ENCODE measurements around the gene MIS18BP1. TPM values are rescaled to one million over a fixed set of nuclear protein-coding genes. Genes with fewer than 3 reads are reported as not detected.

The MIS18BP1 gene
- total RNA-seq, 4 donors from 2014 or later: 15.3 to 32.2 (median 17.5) TPM

GRCh38 chr14:45212231-45212630 is 40.8 kb downstream of the MIS18BP1 start:
- no peak for ATAC-seq
- H3K4me1 ChIP-seq: no peaks in the 10 kb centered on the region
- no peak for TF ChIP-seq POLR2A (IDR thresholded peaks at IDR 0.05)
- no peak for TF ChIP-seq CTCF (IDR thresholded peaks at IDR 0.05)
- no peak for TF ChIP-seq EP300 (IDR thresholded peaks at IDR 0.05)
- no peak for TF ChIP-seq POLR2AphosphoS5 (IDR thresholded peaks at IDR 0.05)
- no peak overlapping the region for H3K4me3 ChIP-seq
- no peaks in the 10 kb centered on the region for H3K9me3 ChIP-seq
- 90% methylated on average over 3 of the region's 3 CpGs; no CpG with 5 or more reads in 1 of the 2 donors for WGBS, 2 donors (ENCODE audit: low coverage in 1 of 2)
- no peaks in the 10 kb centered on the region for H3K27me3 ChIP-seq
- peaks cover 0 to 89% of the 10 kb centered on the region in 2 donors for H3K36me3 ChIP-seq
- H3K27ac ChIP-seq: no peak overlapping the region

- no peaks in the 10 kb centered on the region for H3K4me1 ChIP-seq
- ATAC-seq: no peak
- WGBS, 2 donors (ENCODE audit: low coverage in 1 of 2): 75 to 89% methylated on average over 1 of the region's 1 CpG
- no peak overlapping the region for H3K27ac ChIP-seq
- no peaks in the 10 kb centered on the region for H3K27me3 ChIP-seq
- H3K4me3 ChIP-seq: no peak overlapping the region
- H3K9me3 ChIP-seq: no peaks in the 10 kb centered on the region
- no peak for TF ChIP-seq POLR2AphosphoS5 (IDR thresholded peaks at IDR 0.05)
- TF ChIP-seq POLR2A (IDR thresholded peaks at IDR 0.05): no peak
- no peak for TF ChIP-seq EP300 (IDR thresholded peaks at IDR 0.05)
- TF ChIP-seq CTCF (IDR thresholded peaks at IDR 0.05): no peak
- peaks cover 0 to 89% of the 10 kb centered on the region in 2 donors for H3K36me3 ChIP-seq
These were observed 41.7 kb downstream of the MIS18BP1 start for GRCh38 chr14:45211295-45211694.

- H3K27ac ChIP-seq: no peak overlapping the region
- peaks cover 0 to 88% of the 10 kb centered on the region in 2 donors for H3K36me3 ChIP-seq
These were observed 42.8 kb downstream of the MIS18BP1 start for GRCh38 chr14:45210159-45210558.

GRCh38 chr14:45204241-45204640 is 48.8 kb downstream of the MIS18BP1 start:
- Histone ChIP-seq H3K4me1 (no peaks in the 10 kb centered on the region), H3K27ac (no peak overlapping the region), H3K27me3 (no peaks in the 10 kb centered on the region), H3K9me3 (no peaks in the 10 kb centered on the region), H3K36me3 (peaks cover 0 to 57% of the 10 kb centered on the region in 2 donors), H3K4me3 (no peak overlapping the region)
- TF ChIP-seq POLR2AphosphoS5 (IDR thresholded peaks at IDR 0.05) (no peak), EP300 (IDR thresholded peaks at IDR 0.05) (no peak), POLR2A (IDR thresholded peaks at IDR 0.05) (no peak), CTCF (IDR thresholded peaks at IDR 0.05) (no peak)
- ATAC-seq: no peak

More at GRCh38 chr14:45210159-45210558, 42.8 kb downstream of the MIS18BP1 start:
- Histone ChIP-seq H3K4me1 (no peaks in the 10 kb centered on the region), H3K27me3 (no peaks in the 10 kb centered on the region), H3K4me3 (no peak overlapping the region), H3K9me3 (no peaks in the 10 kb centered on the region)
- no peak for ATAC-seq
- WGBS, 2 donors (ENCODE audit: low coverage in 1 of 2): 100% methylated on average over 1 of the region's 1 CpG
- TF ChIP-seq CTCF (IDR thresholded peaks at IDR 0.05) (no peak), POLR2AphosphoS5 (IDR thresholded peaks at IDR 0.05) (no peak), POLR2A (IDR thresholded peaks at IDR 0.05) (no peak), EP300 (IDR thresholded peaks at IDR 0.05) (no peak)

- Histone ChIP-seq H3K4me3 (no peak overlapping the region), H3K27ac (no peak overlapping the region), H3K27me3 (no peaks in the 10 kb centered on the region), H3K36me3 (peaks cover 0 to 40% of the 10 kb centered on the region in 2 donors), H3K4me1 (peaks cover 0 to 11% (median 0%) of the 10 kb centered on the region in 3 donors), H3K9me3 (no peaks in the 10 kb centered on the region)
- WGBS, 2 donors (ENCODE audit: low coverage in 1 of 2): 64 to 67% methylated on average over 1 of the region's 1 CpG
- no peak for TF ChIP-seq EP300 (IDR thresholded peaks at IDR 0.05)
- TF ChIP-seq POLR2AphosphoS5 (IDR thresholded peaks at IDR 0.05): no peak
- TF ChIP-seq CTCF (IDR thresholded peaks at IDR 0.05): no peak
- TF ChIP-seq POLR2A (IDR thresholded peaks at IDR 0.05): no peak
- no peak for ATAC-seq
These were observed 51.1 kb downstream of the MIS18BP1 start for GRCh38 chr14:45201905-45202304.
